ENCODE results near the gene MAP4.

- no peak for TF ChIP-seq CTCF (IDR thresholded peaks at IDR 0.05)
- no peak for TF ChIP-seq POLR2A (IDR thresholded peaks at IDR 0.05)
These were observed 143.3 kb downstream of the MAP4 start for GRCh38 chr3:47872916-47873315.

Measured in Peyer's patch (tissue), 4 donors.